ENCODE measurements around the gene PRKG1. TPM values are rescaled to one million over a fixed set of nuclear protein-coding genes. Genes with fewer than 3 reads are reported as not detected.

Gene PRKG1
- polyA plus RNA-seq, 1 donor: 12.0 TPM

GRCh38 chr10:51905032-51905431 is 830.7 kb downstream of the PRKG1 start:
- H3K27ac ChIP-seq (ENCODE audit: low read length): no peak overlapping the region
- no peaks in the 10 kb centered on the region for H3K4me1 ChIP-seq (ENCODE audit: control insufficient read depth, insufficient read depth, low read length)

DNA sequence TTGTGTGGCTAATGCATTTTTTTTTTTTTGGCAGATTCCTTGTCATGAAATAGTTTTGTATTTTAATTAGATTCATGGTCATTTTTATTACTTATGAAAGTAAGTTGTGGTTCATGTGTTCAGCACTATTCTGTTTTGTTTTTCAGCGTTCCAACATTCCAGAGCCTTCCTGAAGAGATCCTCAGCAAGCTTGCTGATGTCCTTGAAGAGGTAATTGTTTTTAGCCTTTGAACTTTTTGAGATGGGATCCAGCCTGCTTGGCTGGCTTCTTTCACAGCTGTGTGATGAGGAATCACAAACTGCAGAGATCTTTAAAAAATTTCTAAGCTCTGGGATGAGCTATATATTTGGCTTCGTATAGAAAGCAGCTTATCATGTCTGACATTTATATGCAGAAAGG is 833.1 kb downstream of the PRKG1 start:
- DNase-seq: no peak
- H3K36me3 ChIP-seq (ENCODE audit: control insufficient read depth, insufficient read depth, low read length): no peaks in the 10 kb centered on the region
- no peak overlapping the region for H3K27ac ChIP-seq (ENCODE audit: low read length)
- 17% methylated on average over 1 of the region's 2 CpGs for WGBS (ENCODE audit: insufficient coverage, low lambda C conversion rate)
- H3K4me1 ChIP-seq (ENCODE audit: control insufficient read depth, insufficient read depth, low read length): no peaks in the 10 kb centered on the region
- H3K4me3 ChIP-seq (ENCODE audit: low read length): no peak overlapping the region
- no peaks in the 10 kb centered on the region for H3K27me3 ChIP-seq (ENCODE audit: control insufficient read depth, insufficient read depth, low read length)
- H3K9me3 ChIP-seq (ENCODE audit: control insufficient read depth, low read depth, low read length): no peaks in the 10 kb centered on the region

More at GRCh38 chr10:51905032-51905431, 830.7 kb downstream of the PRKG1 start:
- H3K9me3 ChIP-seq (ENCODE audit: control insufficient read depth, low read depth, low read length): no peaks in the 10 kb centered on the region
- no peaks in the 10 kb centered on the region for H3K36me3 ChIP-seq (ENCODE audit: control insufficient read depth, insufficient read depth, low read length)
- no peaks in the 10 kb centered on the region for H3K27me3 ChIP-seq (ENCODE audit: control insufficient read depth, insufficient read depth, low read length)
- no peak for DNase-seq
- no peak overlapping the region for H3K4me3 ChIP-seq (ENCODE audit: low read length)

- Histone ChIP-seq H3K4me1 (ENCODE audit: control insufficient read depth, insufficient read depth, low read length) (no peaks in the 10 kb centered on the region), H3K9me3 (ENCODE audit: control insufficient read depth, low read depth, low read length) (no peaks in the 10 kb centered on the region), H3K36me3 (ENCODE audit: control insufficient read depth, insufficient read depth, low read length) (no peaks in the 10 kb centered on the region), H3K4me3 (ENCODE audit: low read length) (no peak overlapping the region), H3K27me3 (ENCODE audit: control insufficient read depth, insufficient read depth, low read length) (no peaks in the 10 kb centered on the region), H3K27ac (ENCODE audit: low read length) (no peak overlapping the region)
- DNase-seq: no peak
These were observed 835.9 kb downstream of the PRKG1 start for GRCh38 chr10:51910189-51910588.

DNA sequence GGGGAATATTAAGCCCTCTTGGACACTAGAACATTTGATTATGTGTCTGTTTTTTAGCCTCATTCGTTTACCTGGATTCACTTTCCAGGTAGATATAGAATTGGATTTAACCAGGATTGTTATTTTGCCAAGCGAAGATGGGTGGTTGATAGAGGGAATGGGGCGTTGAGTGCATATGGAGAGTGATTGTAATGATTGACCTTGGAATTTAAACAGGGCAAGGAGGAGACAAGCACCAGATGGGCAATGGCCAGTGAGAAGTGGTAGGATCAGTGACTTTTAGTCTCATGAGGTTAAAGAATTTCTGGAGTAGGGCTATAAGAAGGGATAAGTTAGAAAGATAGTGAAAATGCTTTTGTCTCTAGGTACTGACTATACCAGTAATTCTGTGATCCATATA is 836.3 kb downstream of the PRKG1 start:
- Histone ChIP-seq H3K4me1 (ENCODE audit: control insufficient read depth, insufficient read depth, low read length) (no peaks in the 10 kb centered on the region), H3K27ac (ENCODE audit: low read length) (no peak overlapping the region), H3K9me3 (ENCODE audit: control insufficient read depth, low read depth, low read length) (no peaks in the 10 kb centered on the region), H3K27me3 (ENCODE audit: control insufficient read depth, insufficient read depth, low read length) (no peaks in the 10 kb centered on the region), H3K36me3 (ENCODE audit: control insufficient read depth, insufficient read depth, low read length) (no peaks in the 10 kb centered on the region), H3K4me3 (ENCODE audit: low read length) (no peak overlapping the region)
- DNase-seq: no peak
- 83% methylated on average over 2 of the region's 3 CpGs for WGBS (ENCODE audit: insufficient coverage, low lambda C conversion rate)

DNA sequence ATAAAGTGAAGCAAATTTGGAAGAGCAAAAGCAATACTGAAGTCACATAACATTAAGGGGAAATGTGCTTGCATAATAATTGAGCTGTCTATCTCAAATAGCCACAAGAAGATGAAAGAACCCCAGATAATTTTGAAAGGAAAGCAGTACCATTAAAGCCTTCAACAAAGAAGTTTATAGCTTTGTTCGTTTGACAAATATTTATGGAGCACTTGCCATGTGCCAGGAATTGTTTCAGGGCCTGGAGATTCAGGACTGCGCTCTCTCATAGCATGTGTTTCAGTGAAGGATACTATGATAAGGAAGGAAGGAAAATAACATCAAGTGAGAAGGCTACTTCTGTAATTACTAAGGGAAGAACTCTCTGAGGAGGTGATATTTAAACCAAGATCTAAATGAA is 837.4 kb downstream of the PRKG1 start:
- no peak overlapping the region for H3K27ac ChIP-seq (ENCODE audit: low read length)
- no peak for DNase-seq
- no peaks in the 10 kb centered on the region for H3K4me1 ChIP-seq (ENCODE audit: control insufficient read depth, insufficient read depth, low read length)
- no CpG with 5 or more reads among the region's 2 CpGs for WGBS (ENCODE audit: insufficient coverage, low lambda C conversion rate)
- H3K27me3 ChIP-seq (ENCODE audit: control insufficient read depth, insufficient read depth, low read length): no peaks in the 10 kb centered on the region
- H3K4me3 ChIP-seq (ENCODE audit: low read length): no peak overlapping the region
- H3K36me3 ChIP-seq (ENCODE audit: control insufficient read depth, insufficient read depth, low read length): no peaks in the 10 kb centered on the region
- no peaks in the 10 kb centered on the region for H3K9me3 ChIP-seq (ENCODE audit: control insufficient read depth, low read depth, low read length)

- Histone ChIP-seq H3K4me3 (ENCODE audit: low read length) (no peak overlapping the region), H3K36me3 (ENCODE audit: control insufficient read depth, insufficient read depth, low read length) (no peaks in the 10 kb centered on the region), H3K27me3 (ENCODE audit: control insufficient read depth, insufficient read depth, low read length) (no peaks in the 10 kb centered on the region), H3K9me3 (ENCODE audit: control insufficient read depth, low read depth, low read length) (no peaks in the 10 kb centered on the region), H3K27ac (ENCODE audit: low read length) (no peak overlapping the region), H3K4me1 (ENCODE audit: control insufficient read depth, insufficient read depth, low read length) (no peaks in the 10 kb centered on the region)
- WGBS (ENCODE audit: insufficient coverage, low lambda C conversion rate): no CpG with 5 or more reads among the region's 1 CpG
- no peak for DNase-seq
These were observed 840.8 kb downstream of the PRKG1 start for GRCh38 chr10:51915031-51915542.

DNA sequence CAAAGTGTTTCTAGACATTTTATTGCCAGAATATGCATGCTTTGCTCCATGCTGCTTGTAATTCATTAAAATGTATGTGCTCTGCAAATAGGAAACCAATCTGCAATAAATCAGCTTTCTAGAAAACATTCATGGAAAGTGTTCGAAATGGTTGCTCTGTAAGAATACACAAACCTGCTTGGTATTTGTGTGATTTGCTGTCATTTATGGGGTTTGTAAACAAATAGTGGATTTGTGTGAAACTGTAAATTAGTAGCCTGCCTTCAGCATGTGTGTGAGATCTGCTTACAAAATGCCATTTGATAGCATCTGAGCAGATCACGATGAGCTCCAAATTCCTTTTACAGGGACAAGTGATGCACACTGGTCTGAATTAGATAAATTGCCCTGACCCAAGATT is 844.2 kb downstream of the PRKG1 start:
- no peaks in the 10 kb centered on the region for H3K27me3 ChIP-seq (ENCODE audit: control insufficient read depth, insufficient read depth, low read length)
- DNase-seq: no peak
- no peaks in the 10 kb centered on the region for H3K9me3 ChIP-seq (ENCODE audit: control insufficient read depth, low read depth, low read length)
- WGBS (ENCODE audit: insufficient coverage, low lambda C conversion rate): no CpG with 5 or more reads among the region's 2 CpGs
- H3K36me3 ChIP-seq (ENCODE audit: control insufficient read depth, insufficient read depth, low read length): no peaks in the 10 kb centered on the region
- no peak overlapping the region for H3K4me3 ChIP-seq (ENCODE audit: low read length)
- no peaks in the 10 kb centered on the region for H3K4me1 ChIP-seq (ENCODE audit: control insufficient read depth, insufficient read depth, low read length)
- no peak overlapping the region for H3K27ac ChIP-seq (ENCODE audit: low read length)

GRCh38 chr10:51918884-51919325 is 844.6 kb downstream of the PRKG1 start:
- Histone ChIP-seq H3K4me1 (ENCODE audit: control insufficient read depth, insufficient read depth, low read length) (no peaks in the 10 kb centered on the region), H3K27ac (ENCODE audit: low read length) (no peak overlapping the region), H3K4me3 (ENCODE audit: low read length) (no peak overlapping the region), H3K27me3 (ENCODE audit: control insufficient read depth, insufficient read depth, low read length) (no peaks in the 10 kb centered on the region), H3K36me3 (ENCODE audit: control insufficient read depth, insufficient read depth, low read length) (no peaks in the 10 kb centered on the region), H3K9me3 (ENCODE audit: control insufficient read depth, low read depth, low read length) (no peaks in the 10 kb centered on the region)
- peak in 1 of 2 donors; percentile 21 for DNase-seq
- 60% methylated on average over 1 of the region's 5 CpGs for WGBS (ENCODE audit: insufficient coverage, low lambda C conversion rate)

- no peaks in the 10 kb centered on the region for H3K9me3 ChIP-seq (ENCODE audit: control insufficient read depth, low read depth, low read length)
- no peak for DNase-seq
- H3K27me3 ChIP-seq (ENCODE audit: control insufficient read depth, insufficient read depth, low read length): no peaks in the 10 kb centered on the region
- no peaks in the 10 kb centered on the region for H3K4me1 ChIP-seq (ENCODE audit: control insufficient read depth, insufficient read depth, low read length)
- H3K36me3 ChIP-seq (ENCODE audit: control insufficient read depth, insufficient read depth, low read length): no peaks in the 10 kb centered on the region
- H3K4me3 ChIP-seq (ENCODE audit: low read length): no peak overlapping the region
- no peak overlapping the region for H3K27ac ChIP-seq (ENCODE audit: low read length)
These were observed 846.4 kb downstream of the PRKG1 start for GRCh38 chr10:51920672-51921071.

- 91% methylated on average over 3 of the region's 4 CpGs for WGBS (ENCODE audit: insufficient coverage, low lambda C conversion rate)
- no peaks in the 10 kb centered on the region for H3K4me1 ChIP-seq (ENCODE audit: control insufficient read depth, insufficient read depth, low read length)
- no peaks in the 10 kb centered on the region for H3K9me3 ChIP-seq (ENCODE audit: control insufficient read depth, low read depth, low read length)
- no peaks in the 10 kb centered on the region for H3K27me3 ChIP-seq (ENCODE audit: control insufficient read depth, insufficient read depth, low read length)
- no peak overlapping the region for H3K4me3 ChIP-seq (ENCODE audit: low read length)
- no peak for DNase-seq
- no peaks in the 10 kb centered on the region for H3K36me3 ChIP-seq (ENCODE audit: control insufficient read depth, insufficient read depth, low read length)
- no peak overlapping the region for H3K27ac ChIP-seq (ENCODE audit: low read length)
These were observed 850.1 kb downstream of the PRKG1 start for GRCh38 chr10:51924359-51924758.

- H3K27me3 ChIP-seq (ENCODE audit: control insufficient read depth, insufficient read depth, low read length): no peaks in the 10 kb centered on the region
- no peak for DNase-seq
- no peak overlapping the region for H3K27ac ChIP-seq (ENCODE audit: low read length)
- H3K9me3 ChIP-seq (ENCODE audit: control insufficient read depth, low read depth, low read length): no peaks in the 10 kb centered on the region
- 90% methylated on average over 2 of the region's 5 CpGs for WGBS (ENCODE audit: insufficient coverage, low lambda C conversion rate)
- no peak overlapping the region for H3K4me3 ChIP-seq (ENCODE audit: low read length)
- H3K4me1 ChIP-seq (ENCODE audit: control insufficient read depth, insufficient read depth, low read length): no peaks in the 10 kb centered on the region
- H3K36me3 ChIP-seq (ENCODE audit: control insufficient read depth, insufficient read depth, low read length): no peaks in the 10 kb centered on the region
These were observed 852.0 kb downstream of the PRKG1 start for GRCh38 chr10:51926337-51926736.

All from large intestine (tissue), 3 donors.